Measurements from ENCODE around the gene IQCM. TPM values are rescaled to one million over a fixed set of nuclear protein-coding genes. Genes with fewer than 3 reads are reported as not detected.

Gene IQCM
- polyA plus RNA-seq, 2 of the 4 experiments (the other 2 are of a cell fraction) = 0.05 TPM; not detected in 1

DNA sequence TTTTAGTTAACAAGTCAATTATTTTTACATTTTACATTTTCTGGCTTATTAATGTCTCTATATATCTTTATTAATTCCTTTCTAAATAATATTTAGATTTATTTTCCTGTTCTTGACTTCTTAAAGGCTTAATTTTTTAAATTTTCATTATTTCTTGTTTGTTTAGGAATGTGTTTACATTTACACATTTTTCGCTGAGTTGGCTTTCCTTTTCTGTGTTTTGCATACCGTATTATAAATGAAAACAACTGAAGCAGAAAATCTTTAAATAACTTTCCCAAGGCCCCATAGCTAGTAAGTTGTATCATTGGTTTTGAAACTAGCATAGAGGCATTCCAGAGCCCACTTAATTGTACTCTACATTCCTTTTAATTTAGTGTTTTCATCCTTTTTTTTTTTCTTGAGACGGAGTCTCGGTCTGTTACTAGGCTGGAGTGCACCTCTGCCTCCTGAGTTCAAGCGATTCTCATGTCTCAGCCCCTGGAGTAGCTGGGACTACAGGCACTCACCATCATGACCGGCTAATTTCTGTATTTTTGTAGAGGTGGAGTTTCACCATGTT is 261.6 kb downstream of the IQCM start:
- ChIA-PET CTCF (no interaction called here), POLR2A (interaction anchor here (0.7 kb wide), 1 partner anchor 25 kb away, joined by 3 read pairs; no protein-coding TSS in a partner anchor)
- H3K27ac ChIP-seq = no peak overlapping the region
- no peak overlapping the region for H3K4me3 ChIP-seq
- no peaks in the 10 kb centered on the region for H3K9me3 ChIP-seq
- WGBS (ENCODE audit: missing lambda C conversion rate) = 57% methylated on average over 6 of the region's 6 CpGs
- H3K4me2 ChIP-seq = no peak overlapping the region
- FAIRE-seq (no peak), DNase-seq (ENCODE audit: low read depth in 1 of 2, low spot score in 1 of 2) (no peak), ATAC-seq (no peak)
- no peaks in the 10 kb centered on the region for H3K4me1 ChIP-seq
- no peak for TF ChIP-seq POLR2A (IDR thresholded peaks at IDR 0.05; ENCODE audit: low read length)
- no peak for TF ChIP-seq RFX5 (IDR thresholded peaks at IDR 0.05)
- TF ChIP-seq MAFK (IDR thresholded peaks at IDR 0.05; ENCODE audit: partially characterized antibody) = peak; percentile 32

DNA sequence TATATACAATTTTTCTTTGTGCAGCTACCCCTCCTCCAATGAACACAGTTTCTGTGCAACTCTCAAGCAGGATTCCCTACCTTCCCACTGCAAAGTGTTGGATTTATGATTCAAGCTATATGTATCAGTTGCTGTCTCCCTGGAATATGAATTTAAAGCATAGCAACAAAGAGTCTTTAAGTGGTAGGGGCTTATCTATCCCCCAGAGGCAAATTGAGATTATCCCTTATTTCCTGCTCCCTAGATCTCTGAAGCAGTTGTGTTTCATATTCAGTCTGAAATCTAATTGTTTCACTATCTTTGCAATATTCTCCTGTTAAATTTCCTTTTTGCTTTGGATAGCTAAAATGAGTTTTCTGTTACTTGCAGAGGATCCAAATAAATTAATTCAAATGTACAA is 263.0 kb downstream of the IQCM start:
- TF ChIP-seq HOXB5 (CRISPR knock-in tag; IDR thresholded peaks at IDR 0.05) = no peak
- TF ChIP-seq POLR2AphosphoS2 (conservative IDR thresholded peaks at IDR 0.05; ENCODE audit: low read length) = no peak
- no peak for TF ChIP-seq TFCP2L1 (CRISPR knock-in tag; IDR thresholded peaks at IDR 0.05)
- TF ChIP-seq, protein P1, sequence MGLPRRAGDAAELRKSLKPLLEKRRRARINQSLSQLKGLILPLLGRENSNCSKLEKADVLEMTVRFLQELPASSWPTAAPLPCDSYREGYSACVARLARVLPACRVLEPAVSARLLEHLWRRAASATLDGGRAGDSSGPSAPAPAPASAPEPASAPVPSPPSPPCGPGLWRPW (IDR thresholded peaks at IDR 0.05) = no peak
- no peak for TF ChIP-seq FOSB (CRISPR knock-in tag; IDR thresholded peaks at IDR 0.05)
- TF ChIP-seq, protein P2, sequence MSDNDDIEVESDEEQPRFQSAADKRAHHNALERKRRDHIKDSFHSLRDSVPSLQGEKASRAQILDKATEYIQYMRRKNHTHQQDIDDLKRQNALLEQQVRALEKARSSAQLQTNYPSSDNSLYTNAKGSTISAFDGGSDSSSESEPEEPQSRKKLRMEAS (IDR thresholded peaks at IDR 0.05) = no peak
- no peak for TF ChIP-seq NR3C1 (IDR thresholded peaks at IDR 0.05)
- TF ChIP-seq RNF2 (IDR thresholded peaks at IDR 0.05; ENCODE audit: borderline replicate concordance, low read depth) = no peak
- no peak for TF ChIP-seq CEBPB (IDR thresholded peaks at IDR 0.05)
- TF ChIP-seq SMC3 (IDR thresholded peaks at IDR 0.05) = no peak
- TF ChIP-seq, protein P3, sequence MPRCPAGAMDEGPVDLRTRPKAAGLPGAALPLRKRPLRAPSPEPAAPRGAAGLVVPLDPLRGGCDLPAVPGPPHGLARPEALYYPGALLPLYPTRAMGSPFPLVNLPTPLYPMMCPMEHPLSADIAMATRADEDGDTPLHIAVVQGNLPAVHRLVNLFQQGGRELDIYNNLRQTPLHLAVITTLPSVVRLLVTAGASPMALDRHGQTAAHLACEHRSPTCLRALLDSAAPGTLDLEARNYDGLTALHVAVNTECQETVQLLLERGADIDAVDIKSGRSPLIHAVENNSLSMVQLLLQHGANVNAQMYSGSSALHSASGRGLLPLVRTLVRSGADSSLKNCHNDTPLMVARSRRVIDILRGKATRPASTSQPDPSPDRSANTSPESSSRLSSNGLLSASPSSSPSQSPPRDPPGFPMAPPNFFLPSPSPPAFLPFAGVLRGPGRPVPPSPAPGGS (IDR thresholded peaks at IDR 0.05) = no peak
- no peak for TF ChIP-seq CHD2 (IDR thresholded peaks at IDR 0.05; ENCODE audit: low read length, partially characterized antibody)
- no peak for TF ChIP-seq POLR2A (IDR thresholded peaks at IDR 0.05; ENCODE audit: low read length)
- TF ChIP-seq, protein P4, sequence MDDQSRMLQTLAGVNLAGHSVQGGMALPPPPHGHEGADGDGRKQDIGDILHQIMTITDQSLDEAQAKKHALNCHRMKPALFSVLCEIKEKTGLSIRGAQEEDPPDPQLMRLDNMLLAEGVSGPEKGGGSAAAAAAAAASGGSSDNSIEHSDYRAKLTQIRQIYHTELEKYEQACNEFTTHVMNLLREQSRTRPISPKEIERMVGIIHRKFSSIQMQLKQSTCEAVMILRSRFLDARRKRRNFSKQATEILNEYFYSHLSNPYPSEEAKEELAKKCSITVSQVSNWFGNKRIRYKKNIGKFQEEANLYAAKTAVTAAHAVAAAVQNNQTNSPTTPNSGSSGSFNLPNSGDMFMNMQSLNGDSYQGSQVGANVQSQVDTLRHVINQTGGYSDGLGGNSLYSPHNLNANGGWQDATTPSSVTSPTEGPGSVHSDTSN (IDR thresholded peaks at IDR 0.05) = no peak
- TF ChIP-seq NPAS2 (CRISPR knock-in tag; IDR thresholded peaks at IDR 0.05; ENCODE audit: borderline replicate concordance) = no peak
- H3K4me2 ChIP-seq = no peak overlapping the region
- ChIA-PET CTCF (interaction anchor here (0.9 kb wide), 1 partner anchor 40 kb away, joined by 3 read pairs; no protein-coding TSS in a partner anchor), POLR2A (no interaction called here)
- H3K9me3 ChIP-seq = no peaks in the 10 kb centered on the region
- ATAC-seq = no peak
- FAIRE-seq = no peak
- no peak overlapping the region for H3K4me3 ChIP-seq
- no peak for DNase-seq (ENCODE audit: low read depth in 1 of 2, low spot score in 1 of 2)
- H3K27ac ChIP-seq = no peak overlapping the region
- H3K4me1 ChIP-seq = no peaks in the 10 kb centered on the region

DNA sequence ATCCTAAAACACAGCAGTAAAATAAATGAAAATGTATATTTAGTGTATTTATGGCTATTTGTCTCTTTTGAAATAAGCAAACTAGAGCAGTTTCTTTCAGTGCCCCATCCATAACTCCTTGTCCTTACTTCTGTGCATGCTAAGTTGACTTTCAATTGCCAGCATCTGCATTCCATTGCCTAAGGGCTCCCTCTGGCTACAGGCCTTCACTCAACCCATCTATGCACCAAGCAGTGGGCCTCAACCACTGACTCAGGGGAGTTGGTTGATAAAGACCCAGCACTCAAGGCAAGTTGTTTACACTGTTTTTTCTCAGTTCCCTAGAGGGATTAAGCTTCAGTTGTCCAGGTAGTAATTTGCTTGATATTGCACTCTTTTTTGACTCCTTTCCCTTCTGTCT is 265.7 kb downstream of the IQCM start:
- H3K9me3 ChIP-seq = no peaks in the 10 kb centered on the region
- H3K4me3 ChIP-seq = no peak overlapping the region
- H3K4me2 ChIP-seq = no peak overlapping the region
- H3K27ac ChIP-seq = no peak overlapping the region
- no peaks in the 10 kb centered on the region for H3K4me1 ChIP-seq
- DNase-seq (ENCODE audit: low read depth in 1 of 2, low spot score in 1 of 2) (peak in 1 of 2 experiments; percentile 1), ATAC-seq (no peak), FAIRE-seq (no peak)
- TF ChIP-seq MAZ (IDR thresholded peaks at IDR 0.05; ENCODE audit: borderline replicate concordance, low read depth, low read length) (no peak), ZNF302 (CRISPR knock-in tag; IDR thresholded peaks at IDR 0.05) (no peak), ZSCAN20 (CRISPR knock-in tag; IDR thresholded peaks at IDR 0.05) (no peak), JUN (IDR thresholded peaks at IDR 0.05) (no peak), HOXB5 (CRISPR knock-in tag; IDR thresholded peaks at IDR 0.05) (no peak), HOXB13 (CRISPR knock-in tag; IDR thresholded peaks at IDR 0.05; ENCODE audit: low read depth) (no peak), NR3C1 (IDR thresholded peaks at IDR 0.05) (no peak), EHF (CRISPR knock-in tag; IDR thresholded peaks at IDR 0.05) (no peak), TFCP2L1 (CRISPR knock-in tag; IDR thresholded peaks at IDR 0.05) (no peak), FOXS1 (CRISPR knock-in tag; IDR thresholded peaks at IDR 0.05) (no peak), RCOR1 (IDR thresholded peaks at IDR 0.05; ENCODE audit: low read depth, low read length) (no peak), FOSL2 (IDR thresholded peaks at IDR 0.05) (no peak), FOSL2 (CRISPR knock-in tag; IDR thresholded peaks at IDR 0.05) (no peak), CHD4 (IDR thresholded peaks at IDR 0.05; ENCODE audit: borderline replicate concordance) (no peak), POLR2A (IDR thresholded peaks at IDR 0.05; ENCODE audit: low read length) (no peak)
- TF ChIP-seq, protein P5, sequence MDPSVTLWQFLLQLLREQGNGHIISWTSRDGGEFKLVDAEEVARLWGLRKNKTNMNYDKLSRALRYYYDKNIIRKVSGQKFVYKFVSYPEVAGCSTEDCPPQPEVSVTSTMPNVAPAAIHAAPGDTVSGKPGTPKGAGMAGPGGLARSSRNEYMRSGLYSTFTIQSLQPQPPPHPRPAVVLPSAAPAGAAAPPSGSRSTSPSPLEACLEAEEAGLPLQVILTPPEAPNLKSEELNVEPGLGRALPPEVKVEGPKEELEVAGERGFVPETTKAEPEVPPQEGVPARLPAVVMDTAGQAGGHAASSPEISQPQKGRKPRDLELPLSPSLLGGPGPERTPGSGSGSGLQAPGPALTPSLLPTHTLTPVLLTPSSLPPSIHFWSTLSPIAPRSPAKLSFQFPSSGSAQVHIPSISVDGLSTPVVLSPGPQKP (IDR thresholded peaks at IDR 0.05; ENCODE audit: low read depth, low read length) = no peak
- ChIA-PET POLR2A (no interaction called here), CTCF (no interaction called here)

All from A549 (cell line).